GM13976 (cell line): ENCODE data around the gene SPDYE6.
A peak's percentile ranks its signal among the peaks of the same experiment; 100 is the strongest.
"Not testable (repeated sequence)": the region's sequence is repeated elsewhere in the genome, so short reads cannot be mapped to it uniquely, and the experiment has no call there.

Experiments used
- DNase-seq: peaks from one replicate; pipeline ENCODE4 v3.0.0; 2012; ENCODE audit warnings: low spot score
- CTCF ChIP-seq: IDR thresholded peaks from 2 replicates; pipeline ENCODE4 v1.5.1; 2012; ENCODE audit warnings: borderline replicate concordance, mild to moderate bottlenecking; ENCODE audit not compliant: insufficient read depth; ENCODE audit errors: extremely low read depth, missing control alignments, control extremely low read depth
- in situ Hi-C: fragments of 300-500 bp; cut with MboI; formaldehyde crosslinking; loops from one replicate; pipeline ENCODE4 v1.12.0; 2022; ENCODE audit warnings: low sequenced_read_pairs, mixed read lengths, inconsistent platforms; ENCODE audit not compliant: unreplicated experiment

Gene SPDYE6

DNA sequence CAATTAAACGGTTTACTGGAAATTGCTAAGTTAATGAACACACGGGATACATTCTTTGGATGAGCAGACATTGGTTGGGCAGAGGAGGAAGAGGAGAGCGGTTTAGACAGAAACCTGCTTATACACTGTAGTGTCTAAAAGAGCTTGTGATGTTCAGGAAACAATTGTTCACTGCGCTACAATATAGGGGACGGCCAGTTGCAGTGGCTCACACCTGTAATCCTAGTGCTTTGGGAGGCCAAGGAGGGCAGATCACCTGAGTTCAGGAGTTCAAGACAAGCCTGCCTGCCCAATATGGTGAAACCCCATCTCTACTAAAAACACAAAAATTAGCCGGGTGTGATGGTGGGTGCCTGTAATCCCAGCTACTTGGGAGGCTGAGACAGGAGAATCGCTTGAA is 20.7 kb downstream of the SPDYE6 start:
- in situ Hi-C loops, DNase-seq: not testable (repeated sequence)

DNA sequence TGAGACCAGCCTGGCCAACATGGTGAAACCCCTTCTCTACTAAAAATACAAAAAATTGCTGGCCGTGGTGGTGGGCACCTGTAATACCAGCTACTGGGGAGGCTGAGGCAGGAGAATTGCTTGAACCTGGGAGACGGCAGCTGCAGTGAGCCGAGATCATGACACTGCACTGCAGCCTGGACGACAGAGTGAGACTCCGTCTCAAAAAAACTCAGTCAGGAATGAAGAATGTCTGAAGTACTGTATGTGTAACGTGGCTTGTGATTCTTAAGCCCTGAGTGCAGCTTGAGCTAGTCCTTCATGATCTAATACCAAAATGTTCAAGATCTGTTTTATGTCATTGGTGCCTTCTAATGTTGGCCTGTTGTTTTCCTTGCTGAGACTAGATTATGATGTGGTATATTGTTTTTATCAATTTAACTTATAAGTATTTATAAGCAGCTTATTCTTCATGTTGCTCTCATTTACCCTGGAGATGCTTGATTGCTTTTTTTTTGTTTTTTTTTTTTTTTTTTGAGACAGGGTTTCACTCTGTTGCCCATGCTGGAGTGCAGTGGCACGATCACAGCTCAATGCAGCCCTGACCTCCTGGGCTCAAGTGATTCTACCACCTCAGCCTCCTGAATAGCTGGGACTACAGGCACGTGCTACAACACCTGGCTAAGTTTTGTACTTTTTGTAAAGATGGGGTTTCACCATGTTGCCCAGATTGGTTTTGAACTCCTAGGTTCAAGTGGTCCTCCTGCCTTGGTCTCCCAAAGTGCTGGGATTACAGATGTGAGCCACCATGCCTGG is 25.4 kb downstream of the SPDYE6 start:
- in situ Hi-C loops, DNase-seq: not testable (repeated sequence)

- in situ Hi-C loops, DNase-seq: not testable (repeated sequence)
Observed at GRCh38 chr7:102329366-102329765, 26.9 kb downstream of the SPDYE6 start.

DNA sequence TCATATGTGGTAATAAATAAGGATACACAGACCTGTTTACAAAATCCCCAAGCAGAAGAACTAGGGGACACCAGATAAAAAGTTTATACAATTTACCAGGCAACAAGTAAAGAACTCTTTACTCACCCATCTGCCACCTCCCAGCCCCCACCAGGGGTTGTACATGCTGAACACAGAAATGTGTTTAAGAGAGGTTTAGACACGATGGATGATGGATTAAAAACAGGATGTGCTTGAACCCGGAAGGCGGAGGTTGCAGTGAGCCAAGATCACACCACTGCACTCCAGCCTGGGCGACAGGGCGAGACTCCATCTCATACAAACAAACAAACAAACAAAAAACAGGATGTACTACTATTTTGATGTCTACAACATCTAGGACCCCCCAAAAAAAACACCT is 27.4 kb downstream of the SPDYE6 start:
- in situ Hi-C loops, DNase-seq: not testable (repeated sequence)

DNA sequence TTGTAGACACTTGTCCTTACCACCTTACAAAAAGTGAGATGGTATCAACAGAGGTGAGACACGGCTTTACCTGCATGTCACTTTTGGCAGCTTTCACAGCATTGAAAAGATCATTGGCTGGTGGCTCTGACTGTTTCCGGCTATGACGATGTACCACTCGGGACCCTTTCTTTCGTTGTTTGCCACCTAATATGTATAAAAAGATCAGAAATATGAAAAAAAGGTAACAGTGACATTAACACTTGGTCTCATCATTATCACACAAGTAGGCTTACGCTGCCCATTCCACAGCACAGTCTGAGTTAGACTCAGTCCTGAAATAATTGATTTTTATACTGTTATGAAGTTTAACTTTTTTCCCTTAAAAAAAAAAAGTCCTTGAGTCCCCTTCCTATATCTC is 29.1 kb downstream of the SPDYE6 start:
- in situ Hi-C loops = not testable (repeated sequence)

DNA sequence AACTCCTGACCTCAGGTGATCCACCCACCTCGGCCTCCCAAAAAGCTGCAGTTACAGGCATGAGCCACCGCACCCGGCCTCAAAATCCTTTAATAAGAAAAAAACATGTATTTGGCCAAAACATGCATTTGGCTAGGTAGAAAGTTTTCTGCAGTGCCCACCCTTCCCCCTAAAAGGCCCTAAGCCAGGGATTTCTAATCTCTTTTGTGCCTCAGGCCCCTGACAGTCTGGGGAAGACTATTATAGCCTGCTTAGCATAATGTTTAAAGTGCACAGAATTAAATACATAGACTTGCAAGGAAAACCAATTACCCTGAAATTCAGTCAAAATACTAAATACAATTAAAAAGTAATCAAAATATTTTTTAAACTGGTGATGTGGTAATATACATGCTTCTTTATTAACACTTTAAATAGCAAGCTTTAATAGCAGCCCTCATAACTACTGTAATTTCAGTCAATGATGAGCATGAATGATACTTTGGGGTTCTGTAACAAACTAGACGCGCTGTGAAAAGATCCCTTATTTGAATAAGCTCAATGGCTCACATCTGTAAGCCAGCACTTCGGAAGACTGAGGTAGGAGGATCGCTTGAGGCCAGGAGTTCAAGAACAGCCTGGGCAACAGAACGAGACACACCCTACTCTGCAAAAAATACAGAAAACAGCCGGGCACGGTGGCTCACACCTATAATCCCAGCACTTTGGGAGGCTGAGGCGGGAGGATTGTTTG is 29.9 kb downstream of the SPDYE6 start:
- in situ Hi-C loops = no loop called here
- DNase-seq = no peak
- TF ChIP-seq CTCF = no peak

More for the DNA sequence above, 29.1 kb downstream of the SPDYE6 start:
- DNase-seq = not testable (repeated sequence)

- DNase-seq, in situ Hi-C loops: not testable (repeated sequence)
Observed at GRCh38 chr7:102325106-102325505, 31.1 kb downstream of the SPDYE6 start.

DNA sequence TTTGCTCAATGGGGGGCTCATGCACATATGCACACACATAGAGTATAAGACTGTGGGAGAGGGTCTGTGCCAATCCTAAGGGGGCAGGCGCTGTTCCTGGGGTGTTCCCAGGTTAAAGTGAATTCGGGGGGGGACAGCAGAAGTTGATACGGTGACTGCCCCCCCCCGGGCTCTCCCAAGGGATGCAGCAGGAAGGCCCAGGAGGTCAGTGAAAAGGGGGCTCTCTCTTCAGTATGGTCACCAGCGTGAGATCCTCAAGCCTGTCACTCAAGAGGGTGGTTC is 32.4 kb downstream of the SPDYE6 start:
- in situ Hi-C loops = no loop called here

DNA sequence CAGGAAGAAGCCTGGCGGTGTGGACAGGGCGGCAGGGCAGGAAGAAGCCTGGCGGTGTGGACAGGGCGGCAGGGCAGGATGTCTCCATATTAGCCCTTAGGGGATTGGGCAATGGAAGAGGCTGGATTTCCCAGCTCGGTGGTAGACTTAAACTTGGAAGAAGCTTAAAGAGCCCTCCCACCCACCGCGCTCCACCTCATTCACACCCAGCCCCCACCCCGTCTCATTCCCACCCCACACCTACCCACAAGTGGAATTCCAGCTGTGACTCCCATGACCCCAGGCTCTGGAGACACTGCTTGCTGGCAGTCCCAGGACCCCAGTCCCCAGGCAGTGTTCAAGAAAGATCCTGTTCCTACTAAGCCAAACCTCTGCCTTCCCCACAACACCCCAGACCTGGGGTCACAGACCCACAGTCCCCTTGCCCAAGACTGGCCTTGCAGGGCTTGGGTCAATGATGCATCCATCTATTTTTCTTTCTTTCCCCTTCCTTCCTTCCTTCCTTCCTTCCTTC is 34.0 kb downstream of the SPDYE6 start:
- no peak for TF ChIP-seq CTCF
- in situ Hi-C loops = no loop called here
- peak; percentile 22 for DNase-seq

More for the DNA sequence above, 32.4 kb downstream of the SPDYE6 start:
- DNase-seq = no peak
- no peak for TF ChIP-seq CTCF
